ENCODE results near the gene MAP3K9.
"Not testable (repeated sequence)": the region's sequence is repeated elsewhere in the genome, so short reads cannot be mapped to it uniquely, and the experiment has no call there.

The MAP3K9 gene

DNA sequence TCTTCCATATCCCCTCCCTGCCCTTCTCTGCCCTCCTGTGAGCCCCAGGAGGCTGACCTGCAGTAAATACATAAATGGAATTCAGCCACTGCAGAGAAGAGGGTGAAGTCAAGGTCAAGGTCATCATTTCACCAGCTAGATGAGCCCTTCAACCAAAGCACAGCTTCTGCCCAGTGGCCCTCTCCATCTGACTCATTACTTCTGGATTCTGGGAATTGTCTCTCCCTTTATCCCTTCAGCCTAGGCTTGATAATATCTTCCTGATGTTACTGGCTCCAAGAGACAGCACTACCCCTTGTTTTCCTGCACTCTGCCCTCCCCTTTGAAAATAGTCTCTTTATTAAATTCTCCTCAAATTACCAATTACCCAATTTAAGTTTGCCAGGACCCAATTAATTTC lies 103.1 kb downstream of the MAP3K9 start:
- H3K27ac ChIP-seq (replicated peaks), result no peak overlapping the region
- no peak for DNase-seq (ENCODE audit: low read depth in 1 of 2, low spot score in 1 of 2)

DNA sequence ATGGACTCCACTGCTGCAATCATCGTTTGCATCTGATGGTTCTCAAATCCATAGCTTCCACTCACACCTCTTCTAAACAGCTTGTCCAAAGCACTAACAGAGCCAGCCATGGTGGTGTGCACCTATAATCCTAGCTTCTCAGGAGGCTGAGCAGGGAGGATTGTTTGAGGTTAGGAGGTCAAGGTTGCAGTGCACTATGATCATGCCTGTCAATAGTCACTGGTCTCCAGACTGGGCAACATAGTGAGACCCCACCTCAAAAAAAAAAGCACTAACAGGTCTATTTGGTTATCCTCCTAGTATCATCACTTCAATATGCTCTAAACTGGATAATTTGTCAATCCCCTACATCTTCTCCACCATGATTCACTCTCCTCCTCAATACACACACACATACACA lies 104.4 kb downstream of the MAP3K9 start:
- no peaks in the 10 kb centered on the region for H3K27me3 ChIP-seq (ENCODE audit: insufficient read depth, poor library complexity, severe bottlenecking)
- TF ChIP-seq POLR2AphosphoS5 (IDR thresholded peaks at IDR 0.05; ENCODE audit: low read depth) (no peak), SPI1 (IDR thresholded peaks at IDR 0.05; ENCODE audit: borderline replicate concordance, low read depth) (no peak), GABPA (IDR thresholded peaks at IDR 0.05; ENCODE audit: low read depth) (no peak), CTCF (IDR thresholded peaks at IDR 0.05; ENCODE audit: insufficient read depth, low read length) (no peak)
- TF ChIP-seq, protein P1, sequence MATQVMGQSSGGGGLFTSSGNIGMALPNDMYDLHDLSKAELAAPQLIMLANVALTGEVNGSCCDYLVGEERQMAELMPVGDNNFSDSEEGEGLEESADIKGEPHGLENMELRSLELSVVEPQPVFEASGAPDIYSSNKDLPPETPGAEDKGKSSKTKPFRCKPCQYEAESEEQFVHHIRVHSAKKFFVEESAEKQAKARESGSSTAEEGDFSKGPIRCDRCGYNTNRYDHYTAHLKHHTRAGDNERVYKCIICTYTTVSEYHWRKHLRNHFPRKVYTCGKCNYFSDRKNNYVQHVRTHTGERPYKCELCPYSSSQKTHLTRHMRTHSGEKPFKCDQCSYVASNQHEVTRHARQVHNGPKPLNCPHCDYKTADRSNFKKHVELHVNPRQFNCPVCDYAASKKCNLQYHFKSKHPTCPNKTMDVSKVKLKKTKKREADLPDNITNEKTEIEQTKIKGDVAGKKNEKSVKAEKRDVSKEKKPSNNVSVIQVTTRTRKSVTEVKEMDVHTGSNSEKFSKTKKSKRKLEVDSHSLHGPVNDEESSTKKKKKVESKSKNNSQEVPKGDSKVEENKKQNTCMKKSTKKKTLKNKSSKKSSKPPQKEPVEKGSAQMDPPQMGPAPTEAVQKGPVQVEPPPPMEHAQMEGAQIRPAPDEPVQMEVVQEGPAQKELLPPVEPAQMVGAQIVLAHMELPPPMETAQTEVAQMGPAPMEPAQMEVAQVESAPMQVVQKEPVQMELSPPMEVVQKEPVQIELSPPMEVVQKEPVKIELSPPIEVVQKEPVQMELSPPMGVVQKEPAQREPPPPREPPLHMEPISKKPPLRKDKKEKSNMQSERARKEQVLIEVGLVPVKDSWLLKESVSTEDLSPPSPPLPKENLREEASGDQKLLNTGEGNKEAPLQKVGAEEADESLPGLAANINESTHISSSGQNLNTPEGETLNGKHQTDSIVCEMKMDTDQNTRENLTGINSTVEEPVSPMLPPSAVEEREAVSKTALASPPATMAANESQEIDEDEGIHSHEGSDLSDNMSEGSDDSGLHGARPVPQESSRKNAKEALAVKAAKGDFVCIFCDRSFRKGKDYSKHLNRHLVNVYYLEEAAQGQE (IDR thresholded peaks at IDR 0.05; ENCODE audit: insufficient replicate concordance, low read depth), result no peak
- no peak overlapping the region for H3K27ac ChIP-seq (replicated peaks)
- no peak for DNase-seq (ENCODE audit: low read depth in 1 of 2, low spot score in 1 of 2)
- no peak overlapping the region for H3K4me3 ChIP-seq (replicated peaks; ENCODE audit: insufficient read depth, low read length)

More for the DNA sequence above, 103.1 kb downstream of the MAP3K9 start:
- Histone ChIP-seq H3K27me3 (ENCODE audit: insufficient read depth, poor library complexity, severe bottlenecking) (no peaks in the 10 kb centered on the region), H3K4me3 (replicated peaks; ENCODE audit: insufficient read depth, low read length) (no peak overlapping the region)
- TF ChIP-seq CTCF (IDR thresholded peaks at IDR 0.05; ENCODE audit: insufficient read depth, low read length) (no peak), GABPA (IDR thresholded peaks at IDR 0.05; ENCODE audit: low read depth) (no peak), POLR2AphosphoS5 (IDR thresholded peaks at IDR 0.05; ENCODE audit: low read depth) (no peak), SPI1 (IDR thresholded peaks at IDR 0.05; ENCODE audit: borderline replicate concordance, low read depth) (no peak)
- TF ChIP-seq, protein P1 (IDR thresholded peaks at IDR 0.05; ENCODE audit: insufficient replicate concordance, low read depth), result no peak

DNA sequence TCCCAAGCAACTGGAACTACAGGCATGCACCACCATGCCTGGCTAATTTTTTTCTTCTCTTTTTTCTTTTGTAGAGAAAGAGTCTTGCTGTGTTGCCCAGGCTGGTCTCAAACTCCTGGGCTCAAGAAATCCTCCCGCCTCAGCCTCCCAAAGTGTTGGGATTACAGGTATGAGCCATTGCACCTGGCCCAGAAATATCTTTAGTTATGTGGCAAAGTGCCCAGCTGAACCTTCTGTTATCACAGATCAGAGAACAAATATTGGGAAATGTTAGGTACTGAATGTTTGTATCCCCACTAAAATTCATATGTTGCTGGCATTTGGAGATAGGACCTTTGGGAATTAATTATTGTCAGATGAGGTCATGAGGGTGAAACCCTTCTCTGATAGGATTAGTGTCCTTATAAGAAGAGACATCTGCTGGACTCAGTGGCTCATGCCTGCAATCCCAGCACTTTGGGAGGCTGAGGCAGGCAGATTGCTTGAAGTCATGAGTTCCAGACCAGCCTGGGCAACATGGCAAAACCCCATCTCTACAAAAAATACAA lies 105.6 kb downstream of the MAP3K9 start:
- H3K4me3 ChIP-seq (replicated peaks; ENCODE audit: insufficient read depth, low read length); H3K27me3 ChIP-seq (ENCODE audit: insufficient read depth, poor library complexity, severe bottlenecking); DNase-seq (ENCODE audit: low read depth in 1 of 2, low spot score in 1 of 2); H3K27ac ChIP-seq (replicated peaks): not testable (repeated sequence)

DNA sequence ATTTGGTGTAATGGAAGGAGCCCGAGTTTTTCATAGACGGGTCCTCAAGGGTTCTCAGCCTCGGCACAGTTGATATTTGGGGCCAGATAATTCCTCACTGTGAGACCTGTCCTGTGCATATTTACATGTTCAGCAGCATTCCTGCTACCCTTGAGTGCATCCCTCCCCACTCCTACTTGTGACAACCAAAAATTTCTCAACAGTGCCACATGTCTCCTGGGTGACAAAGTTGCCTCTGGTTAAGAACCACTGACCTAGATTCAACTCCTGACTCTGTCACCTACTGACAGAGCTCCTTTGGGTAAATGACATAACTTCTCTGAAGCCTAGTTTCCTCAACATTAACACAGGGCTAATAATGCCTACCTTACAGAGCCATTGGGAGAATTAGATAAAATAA lies 107.2 kb downstream of the MAP3K9 start:
- no peak for DNase-seq (ENCODE audit: low read depth in 1 of 2, low spot score in 1 of 2)
- H3K27ac ChIP-seq (replicated peaks), result no peak overlapping the region
- no peaks in the 10 kb centered on the region for H3K27me3 ChIP-seq (ENCODE audit: insufficient read depth, poor library complexity, severe bottlenecking)
- no peak overlapping the region for H3K4me3 ChIP-seq (replicated peaks; ENCODE audit: insufficient read depth, low read length)
- TF ChIP-seq CTCF (IDR thresholded peaks at IDR 0.05; ENCODE audit: insufficient read depth, low read length) (no peak), GABPA (IDR thresholded peaks at IDR 0.05; ENCODE audit: low read depth) (no peak), POLR2AphosphoS5 (IDR thresholded peaks at IDR 0.05; ENCODE audit: low read depth) (no peak), SPI1 (IDR thresholded peaks at IDR 0.05; ENCODE audit: borderline replicate concordance, low read depth) (no peak)
- TF ChIP-seq, protein P1 (IDR thresholded peaks at IDR 0.05; ENCODE audit: insufficient replicate concordance, low read depth), result no peak

Data from HL-60 (cell line).